AG09309 (cell line): Measurements from ENCODE around the gene SFTPB.

ENCODE experiments used
- DNase-seq: peaks from one replicate; pipeline ENCODE4 v3.0.0-alpha.2; 2010; ENCODE audit warnings: low read depth
- H3K4me3 ChIP-seq: 2 replicates; pipeline ENCODE4 v1.5.1; 2011; ENCODE audit warnings: mild to moderate bottlenecking, low read depth, low read length, moderate library complexity; ENCODE audit not compliant: control insufficient read depth
- CTCF ChIP-seq: IDR thresholded peaks from 2 replicates; pipeline ENCODE4 v1.5.1; 2011; ENCODE audit warnings: mild to moderate bottlenecking, low read depth, low read length, inconsistent platforms; ENCODE audit not compliant: insufficient read depth, control insufficient read depth; ENCODE audit errors: missing control alignments

The SFTPB gene

GRCh38 chr2:85707304-85707703 is 39.3 kb upstream of the SFTPB start:
- H3K4me3 ChIP-seq = no peak overlapping the region
- peak; percentile 70 for DNase-seq
- peak; percentile 83 for TF ChIP-seq CTCF

- no peak for DNase-seq
- H3K4me3 ChIP-seq = no peak overlapping the region
- TF ChIP-seq CTCF = no peak
Measured at GRCh38 chr2:85706599-85707296, 38.7 kb upstream of the SFTPB start.

GRCh38 chr2:85706063-85706462 is 38.1 kb upstream of the SFTPB start:
- H3K4me3 ChIP-seq = no peak overlapping the region
- no peak for DNase-seq
- no peak for TF ChIP-seq CTCF

GRCh38 chr2:85705680-85706039 is 37.7 kb upstream of the SFTPB start:
- DNase-seq = peak; percentile 95
- H3K4me3 ChIP-seq = no peak overlapping the region
- no peak for TF ChIP-seq CTCF

GRCh38 chr2:85704800-85705679 is 37.0 kb upstream of the SFTPB start:
- no peak for DNase-seq
- no peak overlapping the region for H3K4me3 ChIP-seq
- no peak for TF ChIP-seq CTCF

- TF ChIP-seq CTCF = no peak
- no peak overlapping the region for H3K4me3 ChIP-seq
- no peak for DNase-seq
Measured at GRCh38 chr2:85704038-85704437, 36.0 kb upstream of the SFTPB start.

- TF ChIP-seq CTCF = no peak
- no peak overlapping the region for H3K4me3 ChIP-seq
Measured at GRCh38 chr2:85703329-85703728, 35.3 kb upstream of the SFTPB start.

More at GRCh38 chr2:85703329-85703728, 35.3 kb upstream of the SFTPB start:
- DNase-seq = no peak
